ENCODE results near the gene SPTLC3.

Gene SPTLC3

GRCh38 chr20:12965212-12965869 lies 43.4 kb upstream of the SPTLC3 start:
- no peak for TF ChIP-seq MAX (IDR thresholded peaks at IDR 0.05)
- TF ChIP-seq USF1 (IDR thresholded peaks at IDR 0.05), result no peak
- no peak for TF ChIP-seq REST (IDR thresholded peaks at IDR 0.05; ENCODE audit: low read depth)
- TF ChIP-seq CREB1 (IDR thresholded peaks at IDR 0.05; ENCODE audit: low read depth), result no peak
- no peak for TF ChIP-seq TCF12 (IDR thresholded peaks at IDR 0.05; ENCODE audit: low read depth)

GRCh38 chr20:12965870-12966251 lies 42.9 kb upstream of the SPTLC3 start:
- TF ChIP-seq RAD21 (IDR thresholded peaks at IDR 0.05; ENCODE audit: low read depth) (no peak), CREB1 (IDR thresholded peaks at IDR 0.05; ENCODE audit: low read depth) (no peak), TEAD4 (IDR thresholded peaks at IDR 0.05) (no peak), TAF1 (IDR thresholded peaks at IDR 0.05; ENCODE audit: low read depth) (no peak), EGR1 (IDR thresholded peaks at IDR 0.05) (no peak), CEBPB (IDR thresholded peaks at IDR 0.05) (no peak), MAX (IDR thresholded peaks at IDR 0.05) (no peak), REST (IDR thresholded peaks at IDR 0.05; ENCODE audit: low read depth) (no peak), YY1 (IDR thresholded peaks at IDR 0.05; ENCODE audit: low read depth) (no peak), NFIC (IDR thresholded peaks at IDR 0.05) (no peak), TCF12 (IDR thresholded peaks at IDR 0.05; ENCODE audit: low read depth) (no peak), ZBTB7A (IDR thresholded peaks at IDR 0.05; ENCODE audit: low read depth) (no peak), FOXM1 (IDR thresholded peaks at IDR 0.05; ENCODE audit: borderline replicate concordance, low read depth) (no peak), EP300 (IDR thresholded peaks at IDR 0.05; ENCODE audit: borderline replicate concordance) (no peak), USF1 (IDR thresholded peaks at IDR 0.05) (no peak)

- TF ChIP-seq TAF1 (IDR thresholded peaks at IDR 0.05; ENCODE audit: low read depth) (no peak), CREB1 (IDR thresholded peaks at IDR 0.05; ENCODE audit: low read depth) (no peak), RAD21 (IDR thresholded peaks at IDR 0.05; ENCODE audit: low read depth) (peak; percentile 37), EP300 (IDR thresholded peaks at IDR 0.05; ENCODE audit: borderline replicate concordance) (no peak)
Observed at GRCh38 chr20:12966468-12967085, 42.2 kb upstream of the SPTLC3 start.

- TF ChIP-seq YY1 (IDR thresholded peaks at IDR 0.05; ENCODE audit: low read depth) (no peak), REST (IDR thresholded peaks at IDR 0.05; ENCODE audit: low read depth) (no peak), CEBPB (IDR thresholded peaks at IDR 0.05) (no peak), TEAD4 (IDR thresholded peaks at IDR 0.05) (no peak), TCF12 (IDR thresholded peaks at IDR 0.05; ENCODE audit: low read depth) (no peak), CREB1 (IDR thresholded peaks at IDR 0.05; ENCODE audit: low read depth) (no peak), EP300 (IDR thresholded peaks at IDR 0.05; ENCODE audit: borderline replicate concordance) (no peak), NFIC (IDR thresholded peaks at IDR 0.05) (no peak)
Observed at GRCh38 chr20:12967932-12968331, 40.8 kb upstream of the SPTLC3 start.

GRCh38 chr20:12968472-12968871 lies 40.3 kb upstream of the SPTLC3 start:
- TF ChIP-seq USF1 (IDR thresholded peaks at IDR 0.05) (no peak), TAF1 (IDR thresholded peaks at IDR 0.05; ENCODE audit: low read depth) (no peak), FOXM1 (IDR thresholded peaks at IDR 0.05; ENCODE audit: borderline replicate concordance, low read depth) (no peak), TEAD4 (IDR thresholded peaks at IDR 0.05) (no peak)

All from Ishikawa (cell line).